Measurements from ENCODE around the gene APBA3.

APBA3 gene

DNA sequence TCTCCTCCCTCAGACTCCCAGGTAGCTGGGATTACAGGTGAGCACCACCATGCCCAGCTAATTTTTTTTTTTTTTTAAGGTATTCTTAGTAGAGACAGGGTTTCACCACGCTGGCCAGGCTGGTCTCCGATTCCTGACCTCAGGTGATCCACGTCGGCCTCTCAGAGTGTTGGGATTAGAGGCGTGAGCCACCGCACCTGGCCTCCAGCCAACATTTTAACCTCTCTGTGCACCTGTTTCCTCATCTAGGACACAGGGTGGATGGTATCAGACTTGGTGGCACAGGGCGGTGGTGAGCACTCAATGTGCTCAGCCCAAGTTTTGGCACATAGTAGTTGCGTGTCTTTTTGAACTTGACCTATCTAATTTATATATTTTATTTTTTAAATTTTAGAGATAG lies 12.5 kb downstream of the APBA3 start:
- no peak for DNase-seq (ENCODE audit: low spot score)

DNA sequence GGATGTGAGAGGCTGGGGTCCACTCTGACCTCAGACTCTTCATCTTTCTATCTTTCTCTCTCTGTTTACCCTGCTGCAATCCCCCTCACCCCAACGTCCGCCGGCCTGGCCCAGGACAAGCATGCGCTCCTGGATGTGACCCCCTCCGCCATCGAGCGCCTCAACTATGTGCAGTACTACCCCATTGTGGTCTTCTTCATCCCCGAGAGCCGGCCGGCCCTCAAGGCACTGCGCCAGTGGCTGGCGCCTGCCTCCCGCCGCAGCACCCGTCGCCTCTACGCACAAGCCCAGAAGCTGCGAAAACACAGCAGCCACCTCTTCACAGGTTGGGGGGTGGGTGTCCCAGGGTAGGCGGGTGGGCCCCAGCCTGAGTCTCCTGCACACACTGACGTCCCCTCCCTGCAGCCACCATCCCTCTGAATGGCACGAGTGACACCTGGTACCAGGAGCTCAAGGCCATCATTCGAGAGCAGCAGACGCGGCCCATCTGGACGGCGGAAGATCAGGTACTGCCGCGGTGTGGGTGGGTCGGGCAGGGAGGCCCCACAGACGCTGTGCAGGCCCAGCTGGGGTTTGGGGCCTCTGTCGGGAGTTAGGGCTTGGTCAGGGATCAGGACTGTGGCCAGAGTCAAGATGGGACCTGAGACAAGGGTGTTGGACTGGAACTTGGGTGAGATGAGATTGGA lies 15.0 kb downstream of the APBA3 start:
- DNase-seq (ENCODE audit: low spot score), result no peak

DNA sequence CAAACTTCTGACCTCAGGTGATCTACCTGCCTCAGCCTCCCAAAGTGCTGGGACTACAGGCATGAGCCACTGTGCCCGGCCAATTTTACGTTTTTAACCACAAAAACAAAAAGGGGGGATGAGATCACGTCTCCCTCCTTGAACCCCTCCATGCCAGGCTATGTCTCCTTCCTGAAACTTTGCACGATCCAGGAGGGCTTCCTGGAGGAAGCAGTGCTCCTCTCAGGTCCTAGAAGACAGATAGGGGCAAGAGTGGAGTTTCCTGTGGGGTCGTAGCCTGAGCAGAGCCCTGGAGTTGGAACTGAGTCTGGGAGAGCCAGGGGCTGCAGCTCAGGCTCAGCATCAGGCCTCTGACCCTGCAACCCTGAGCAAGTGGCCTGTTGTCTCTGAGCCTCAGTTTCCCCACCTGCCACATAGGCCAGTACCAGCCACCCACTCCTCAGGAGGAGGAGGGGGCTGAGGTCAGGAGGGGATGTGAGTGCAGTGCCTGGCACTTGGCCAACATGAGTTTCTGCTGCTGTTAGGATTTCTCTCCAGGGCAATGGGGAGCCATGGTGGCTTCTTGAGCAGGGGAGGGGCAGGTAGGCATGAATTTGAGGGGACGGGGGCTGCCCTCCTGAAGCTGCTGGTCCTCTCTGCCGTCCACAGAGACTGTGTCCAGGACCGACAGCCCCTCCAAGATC lies 16.0 kb downstream of the APBA3 start:
- no peak for DNase-seq (ENCODE audit: low spot score)

DNA sequence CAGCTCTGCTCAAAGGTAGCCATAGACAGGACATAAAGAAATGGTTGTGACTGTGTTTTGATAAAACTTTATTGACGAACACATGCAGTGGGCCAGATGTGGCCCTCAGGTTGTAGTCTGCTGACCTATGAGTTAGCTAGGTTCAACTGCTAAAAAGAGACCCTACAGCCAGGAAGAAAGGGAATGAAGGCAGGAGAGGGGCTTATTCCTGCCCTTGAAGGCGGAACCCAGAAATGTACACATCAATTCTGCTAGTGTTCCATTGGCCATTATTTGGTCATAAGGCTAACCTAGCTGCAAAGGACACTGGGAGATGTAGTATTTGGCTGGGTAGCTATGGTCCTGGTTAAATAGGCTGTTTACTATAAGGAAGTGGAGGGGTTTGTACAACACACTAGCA lies 18.0 kb downstream of the APBA3 start:
- no peak for DNase-seq (ENCODE audit: low spot score)

DNA sequence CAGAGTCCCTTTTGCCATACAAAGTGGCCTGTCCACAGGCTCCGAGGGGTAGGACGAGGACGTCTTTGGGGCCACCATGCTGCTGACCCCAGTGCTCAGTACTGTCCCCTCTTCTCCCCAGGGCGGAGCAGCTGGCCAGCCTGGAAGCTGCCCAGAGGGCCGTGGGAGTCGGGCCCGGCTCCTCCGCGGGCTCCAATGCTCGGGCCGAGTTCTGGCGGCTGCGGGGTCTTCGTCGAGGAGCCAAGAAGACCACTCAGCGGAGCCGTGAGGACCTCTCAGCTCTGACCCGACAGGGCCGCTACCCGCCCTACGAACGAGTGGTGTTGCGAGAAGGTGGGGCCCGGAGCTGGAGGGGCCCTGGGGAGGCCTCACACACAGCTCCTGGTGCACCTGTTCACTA lies 21.1 kb downstream of the APBA3 start:
- DNase-seq (ENCODE audit: low spot score), result no peak

DNA sequence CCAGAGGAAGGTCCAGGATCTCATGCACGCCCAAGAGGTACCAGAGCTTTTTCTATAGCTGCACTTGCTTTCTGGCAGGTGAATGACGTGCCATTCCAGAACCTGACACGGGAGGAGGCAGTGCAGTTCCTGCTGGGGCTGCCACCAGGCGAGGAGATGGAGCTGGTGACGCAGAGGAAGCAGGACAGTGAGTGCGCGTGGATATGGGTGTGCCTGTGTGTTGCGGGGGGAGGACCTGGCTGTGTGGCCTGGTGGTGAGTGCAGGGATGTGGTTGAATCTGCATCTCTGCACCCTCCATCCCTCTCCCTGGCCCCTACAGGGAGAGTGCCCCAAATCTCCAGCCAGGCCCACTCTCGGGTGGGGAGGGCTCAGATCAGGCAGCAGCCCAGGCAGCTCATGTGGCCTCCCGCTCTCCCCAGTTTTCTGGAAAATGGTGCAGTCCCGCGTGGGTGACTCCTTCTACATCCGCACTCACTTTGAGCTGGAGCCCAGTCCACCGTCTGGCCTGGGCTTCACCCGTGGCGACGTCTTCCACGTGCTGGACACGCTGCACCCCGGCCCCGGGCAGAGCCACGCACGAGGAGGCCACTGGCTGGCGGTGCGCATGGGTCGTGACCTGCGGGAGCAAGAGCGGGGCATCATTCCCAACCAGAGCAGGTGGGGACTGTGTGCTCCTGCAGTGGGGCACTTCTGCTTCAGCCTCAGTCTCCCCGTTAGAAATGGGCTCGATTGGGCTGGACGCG lies 22.8 kb downstream of the APBA3 start:
- no peak for DNase-seq (ENCODE audit: low spot score)

DNA sequence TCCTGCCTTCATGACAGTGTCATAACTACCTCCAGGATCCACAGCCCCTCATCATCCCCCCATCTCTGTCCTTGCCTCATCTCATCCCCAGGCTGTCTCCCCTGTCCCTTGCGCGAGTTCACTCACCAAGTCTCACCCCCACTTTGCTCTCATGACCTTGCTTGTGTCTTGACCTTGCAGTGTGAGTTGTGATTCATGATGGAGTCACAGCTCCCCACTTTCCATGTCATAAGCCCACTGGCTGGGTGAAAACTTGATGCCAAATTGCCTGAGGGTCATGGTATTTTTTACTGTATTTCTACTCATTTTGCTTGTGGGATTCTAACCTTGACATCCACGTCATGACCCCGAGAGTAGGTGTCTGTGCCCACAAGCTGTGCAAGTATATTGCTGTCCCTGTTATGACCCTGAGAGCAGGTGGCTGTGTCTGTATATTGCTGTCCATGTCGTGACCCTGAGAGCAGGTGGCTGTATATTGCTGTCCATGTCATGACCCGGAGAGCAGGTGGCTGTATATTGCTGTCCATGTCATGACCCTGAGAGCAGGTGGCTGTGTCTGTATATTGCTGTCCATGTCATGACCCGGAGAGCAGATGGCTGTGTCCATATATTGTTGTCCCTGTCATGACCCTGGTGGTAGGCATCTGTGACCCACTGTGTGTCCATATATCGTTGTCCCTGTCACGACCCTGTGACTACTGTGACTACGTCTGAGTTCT lies 23.8 kb downstream of the APBA3 start:
- no peak for DNase-seq (ENCODE audit: low spot score)

DNA sequence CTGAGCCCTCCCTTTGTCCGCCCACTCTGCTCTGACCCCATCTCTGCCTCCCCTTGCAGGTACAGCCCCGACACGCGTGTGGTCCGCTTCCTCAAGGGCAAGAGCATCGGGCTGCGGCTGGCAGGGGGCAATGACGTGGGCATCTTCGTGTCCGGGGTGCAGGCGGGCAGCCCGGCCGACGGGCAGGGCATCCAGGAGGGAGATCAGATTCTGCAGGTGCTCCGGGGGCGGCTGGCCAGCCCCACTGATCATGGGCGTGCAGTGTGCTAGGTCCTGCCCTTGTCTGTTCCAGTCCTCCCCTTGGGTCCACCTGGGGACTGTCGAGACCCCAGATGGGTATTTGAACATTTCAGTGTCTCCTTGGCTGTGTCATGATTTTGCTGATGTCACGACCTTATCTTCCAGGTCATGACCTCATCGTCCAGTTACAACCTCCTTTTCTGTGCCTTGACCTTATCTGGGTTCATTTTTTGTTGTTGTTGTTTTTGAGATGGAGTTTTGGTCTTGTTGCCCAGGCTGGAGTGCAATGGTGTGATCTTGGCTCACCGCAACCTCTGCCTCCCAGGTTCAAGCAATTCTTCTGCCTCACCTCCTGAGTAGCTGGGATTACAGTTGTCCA lies 25.3 kb downstream of the APBA3 start:
- DNase-seq (ENCODE audit: low spot score), result no peak

DNA sequence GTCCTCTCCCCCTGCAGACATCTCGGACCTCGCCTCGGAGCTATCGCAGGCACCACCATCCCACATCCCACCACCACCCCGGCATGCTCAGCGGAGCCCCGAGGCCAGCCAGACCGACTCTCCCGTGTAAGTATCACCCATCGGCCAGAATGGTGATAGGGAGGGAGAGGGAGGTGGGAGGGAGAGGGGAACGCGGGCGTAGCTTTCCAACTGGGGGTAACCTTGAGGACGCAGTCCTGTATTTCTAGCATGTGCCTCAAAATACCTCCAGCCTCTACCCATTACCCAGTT lies 27.2 kb downstream of the APBA3 start:
- no peak for DNase-seq (ENCODE audit: low spot score)

DNA sequence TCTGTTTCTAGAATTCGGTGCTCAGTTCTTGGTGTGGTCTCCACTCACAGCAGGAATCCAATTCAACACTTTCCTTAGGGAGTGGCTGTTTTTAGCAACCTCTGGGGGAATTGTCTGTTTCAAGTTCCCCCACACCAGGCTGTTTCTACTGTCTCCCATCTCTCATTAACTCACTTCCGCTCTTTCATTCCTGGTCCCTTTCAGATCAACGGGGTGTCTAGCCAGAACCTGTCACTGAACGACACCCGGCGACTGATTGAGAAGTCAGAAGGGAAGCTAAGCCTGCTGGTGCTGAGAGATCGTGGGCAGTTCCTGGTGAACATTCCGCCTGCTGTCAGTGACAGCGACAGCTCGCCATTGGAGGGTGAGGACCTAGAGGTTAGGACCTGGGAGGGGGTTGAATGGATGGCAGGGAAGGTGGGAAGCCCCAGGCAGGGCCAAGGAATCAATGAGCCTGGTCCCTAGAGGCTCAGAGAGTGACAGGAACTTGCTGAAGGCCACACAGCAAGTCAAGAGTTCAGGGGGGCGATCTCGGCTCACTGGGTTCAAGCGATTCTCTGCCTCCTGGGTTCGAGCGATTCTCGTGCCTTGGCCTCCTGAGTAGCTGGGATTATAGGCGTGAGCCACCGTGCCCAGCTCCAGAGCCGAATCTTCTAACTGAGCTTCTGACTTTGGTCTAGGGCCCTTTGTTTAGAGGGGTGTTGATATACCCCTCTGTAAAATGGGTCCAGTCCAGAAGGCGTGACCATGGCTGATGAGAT lies 27.8 kb downstream of the APBA3 start:
- no peak for DNase-seq (ENCODE audit: low spot score)

DNA sequence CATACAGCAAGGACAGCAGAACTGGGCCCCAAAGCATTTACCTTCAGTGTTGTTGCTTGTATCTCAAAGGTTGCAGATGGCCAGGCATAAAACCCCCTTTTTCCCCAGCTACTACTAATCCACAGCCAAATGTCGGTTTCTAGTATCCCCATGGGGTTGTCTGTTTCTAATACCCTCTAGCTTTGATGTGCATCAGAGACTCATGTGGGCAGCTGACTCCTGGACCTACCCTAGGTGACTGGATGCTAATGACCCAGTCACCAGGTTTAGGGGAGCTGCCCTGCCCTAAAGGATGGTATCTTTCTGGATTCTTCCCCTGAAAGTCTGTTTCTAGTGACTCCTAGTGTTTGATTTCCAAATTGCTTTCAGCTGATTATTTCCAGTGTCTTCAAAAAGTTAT lies 29.4 kb downstream of the APBA3 start:
- no peak for DNase-seq (ENCODE audit: low spot score)

DNA sequence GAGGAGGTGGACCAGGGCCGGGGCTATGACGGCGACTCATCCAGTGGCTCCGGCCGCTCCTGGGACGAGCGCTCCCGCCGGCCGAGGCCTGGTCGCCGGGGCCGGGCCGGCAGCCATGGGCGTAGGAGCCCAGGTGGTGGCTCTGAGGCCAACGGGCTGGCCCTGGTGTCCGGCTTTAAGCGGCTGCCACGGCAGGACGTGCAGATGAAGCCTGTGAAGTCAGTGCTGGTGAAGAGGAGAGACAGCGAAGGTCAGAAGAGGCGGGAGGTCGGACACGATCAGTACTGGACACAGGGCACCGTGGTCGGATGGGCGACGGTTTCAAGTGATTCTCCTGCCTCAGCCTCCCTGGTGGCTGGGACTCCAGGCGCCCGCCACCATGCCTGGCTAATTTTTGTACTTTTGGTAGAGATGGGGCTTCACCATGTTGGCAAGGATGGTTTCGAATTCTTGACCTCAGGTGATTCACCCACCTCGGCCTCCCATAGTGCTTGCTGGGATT lies 31.0 kb downstream of the APBA3 start:
- DNase-seq (ENCODE audit: low spot score), result no peak

DNA sequence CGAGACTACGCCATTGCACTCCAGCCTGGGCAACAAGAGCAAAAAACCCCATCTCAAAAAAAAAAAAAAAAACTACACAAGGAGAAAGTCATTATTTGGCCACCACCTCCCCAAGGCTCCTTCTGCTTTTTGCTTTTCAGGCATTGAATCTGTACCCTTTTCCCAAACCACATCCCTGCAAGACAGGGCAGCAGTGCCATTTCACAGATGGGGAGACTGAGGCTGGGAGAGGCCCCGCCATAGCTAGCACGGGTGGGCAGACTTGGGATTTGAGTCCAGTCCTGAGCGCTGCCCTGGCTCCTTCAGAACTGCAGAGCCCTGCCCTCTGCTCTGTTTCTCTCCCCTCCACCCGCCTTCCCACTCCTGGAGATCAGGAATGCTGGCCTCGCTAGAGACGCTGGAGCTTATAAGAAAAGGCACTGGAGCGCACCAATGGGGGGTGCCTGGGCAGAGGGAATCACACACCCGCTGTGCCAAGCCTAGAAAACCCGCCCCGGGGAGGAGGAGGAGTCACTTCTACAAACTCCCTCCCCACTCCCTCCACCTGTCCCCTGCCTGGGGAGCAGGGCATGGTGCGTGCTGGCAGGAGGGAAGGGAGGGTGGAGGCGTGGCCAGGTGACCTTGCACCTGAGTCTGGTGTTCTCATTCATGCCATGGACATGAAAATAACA lies 35.7 kb downstream of the APBA3 start:
- no peak for DNase-seq (ENCODE audit: low spot score)

DNA sequence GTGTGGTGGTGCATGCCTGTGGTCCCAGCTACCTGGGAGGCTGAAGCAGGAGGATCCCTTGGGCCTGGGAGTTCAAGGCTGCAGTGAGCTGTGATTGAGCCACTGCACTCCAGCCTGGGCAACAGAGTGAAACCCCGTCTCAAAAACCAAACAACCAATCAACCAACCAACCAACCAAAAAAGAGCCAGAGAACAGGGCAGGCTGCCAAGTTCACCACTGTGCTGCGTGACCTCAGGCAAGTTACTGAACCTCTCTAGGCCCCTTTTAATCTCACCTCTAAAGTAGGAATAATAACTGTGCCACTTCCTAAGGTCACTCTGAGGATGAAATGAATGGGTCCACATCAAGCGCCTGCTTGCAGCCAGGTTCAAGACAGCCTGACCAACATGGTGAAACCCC lies 36.4 kb downstream of the APBA3 start:
- no peak for DNase-seq (ENCODE audit: low spot score)

DNA sequence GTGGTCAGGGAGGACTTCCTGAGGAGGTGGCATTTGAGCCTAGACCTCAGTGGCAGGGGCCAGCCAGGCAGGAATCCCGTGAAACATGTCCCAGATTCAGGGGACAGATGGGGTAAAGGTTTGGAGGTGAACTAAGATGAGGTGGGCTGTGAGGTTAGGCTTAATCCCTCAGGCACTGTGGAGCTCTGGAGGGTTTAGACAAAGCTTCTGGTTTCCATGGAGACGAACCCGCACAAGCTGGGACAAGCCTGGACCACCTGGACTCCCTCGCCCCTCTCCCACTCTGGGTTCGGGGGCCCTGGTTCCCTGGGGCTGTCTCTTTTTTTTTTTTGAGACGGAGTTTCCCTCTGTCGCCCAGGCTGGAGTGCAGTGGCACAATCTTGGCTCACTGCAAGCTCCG lies 37.6 kb downstream of the APBA3 start:
- no peak for DNase-seq (ENCODE audit: low spot score)

DNA sequence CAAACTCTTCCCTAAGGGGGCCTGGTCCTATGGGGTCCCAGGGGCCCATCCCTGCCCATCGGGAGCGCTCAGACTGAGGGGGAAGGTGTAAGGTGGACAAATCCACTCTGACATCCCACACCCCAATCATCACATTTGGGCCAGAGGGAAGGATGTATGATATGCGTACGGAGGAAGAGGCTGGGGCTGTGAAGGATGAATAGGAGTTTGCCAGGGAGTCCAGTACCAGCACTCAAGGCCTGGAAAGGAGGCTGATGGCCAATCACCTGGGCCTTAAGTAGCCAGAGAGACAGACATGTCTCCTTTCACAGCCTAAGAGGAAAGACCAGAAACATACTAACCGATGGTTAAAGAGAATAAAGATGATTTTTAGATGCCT lies 38.4 kb downstream of the APBA3 start:
- DNase-seq (ENCODE audit: low spot score), result no peak

DNA sequence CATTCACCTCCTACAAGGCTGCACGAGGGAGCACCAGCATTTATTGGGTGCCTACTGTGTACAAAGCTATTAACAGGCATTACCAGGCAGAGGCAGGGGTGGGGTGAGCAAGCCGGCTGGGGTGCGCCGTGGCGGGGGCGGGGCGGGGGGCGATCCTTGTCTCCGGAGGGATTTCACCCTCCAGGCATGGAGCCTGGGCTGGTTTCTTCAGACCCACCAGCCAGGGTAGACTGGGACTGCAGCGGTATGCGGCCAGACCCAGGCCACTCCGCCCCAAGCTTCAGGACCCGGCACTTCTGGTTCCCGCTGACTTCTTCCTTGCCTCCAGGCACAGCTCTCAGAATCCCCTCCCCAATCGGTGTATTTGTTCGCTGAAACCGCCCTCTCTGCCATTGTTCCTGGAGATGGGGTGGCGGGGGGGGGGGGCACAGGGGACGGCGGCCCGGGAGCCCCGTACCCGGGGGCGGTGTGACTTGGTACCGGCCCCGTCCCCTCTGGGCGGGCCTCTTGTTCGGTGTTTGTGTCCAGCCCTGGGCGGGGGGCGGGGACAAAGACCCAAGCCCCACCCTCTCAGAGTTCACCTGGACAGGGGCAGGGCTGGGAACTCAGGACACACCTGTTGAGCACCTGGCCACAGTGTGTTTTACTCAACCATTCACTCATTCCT lies 38.9 kb downstream of the APBA3 start:
- DNase-seq (ENCODE audit: low spot score), result no peak

DNA sequence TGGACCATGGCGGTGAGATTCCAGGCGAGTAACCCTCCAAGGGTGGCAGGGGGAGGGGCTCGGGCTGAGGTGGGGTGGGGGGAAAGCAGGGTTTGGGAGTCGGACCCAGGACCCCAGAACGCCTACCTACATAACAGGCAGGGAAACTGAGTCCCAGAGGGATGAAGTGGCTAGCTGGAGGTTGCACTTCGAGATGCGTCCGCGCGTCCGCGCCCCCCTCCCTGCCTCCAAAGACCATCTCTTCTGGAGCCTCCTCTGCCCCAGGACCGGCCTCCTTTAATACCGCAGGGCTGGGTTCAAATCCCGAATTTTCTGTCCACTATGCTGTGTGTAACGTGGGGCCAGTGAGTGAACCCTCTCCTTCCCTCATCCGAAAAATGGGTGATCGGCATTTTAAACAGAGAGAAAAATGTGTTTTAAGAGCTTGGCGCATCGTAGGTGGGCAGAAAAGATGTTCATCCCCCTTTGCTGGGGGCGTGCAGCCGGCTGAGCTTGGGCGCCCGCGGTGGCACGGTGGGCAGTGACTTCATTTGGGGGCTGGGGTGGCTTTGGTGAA lies 39.5 kb downstream of the APBA3 start:
- no peak for DNase-seq (ENCODE audit: low spot score)

DNA sequence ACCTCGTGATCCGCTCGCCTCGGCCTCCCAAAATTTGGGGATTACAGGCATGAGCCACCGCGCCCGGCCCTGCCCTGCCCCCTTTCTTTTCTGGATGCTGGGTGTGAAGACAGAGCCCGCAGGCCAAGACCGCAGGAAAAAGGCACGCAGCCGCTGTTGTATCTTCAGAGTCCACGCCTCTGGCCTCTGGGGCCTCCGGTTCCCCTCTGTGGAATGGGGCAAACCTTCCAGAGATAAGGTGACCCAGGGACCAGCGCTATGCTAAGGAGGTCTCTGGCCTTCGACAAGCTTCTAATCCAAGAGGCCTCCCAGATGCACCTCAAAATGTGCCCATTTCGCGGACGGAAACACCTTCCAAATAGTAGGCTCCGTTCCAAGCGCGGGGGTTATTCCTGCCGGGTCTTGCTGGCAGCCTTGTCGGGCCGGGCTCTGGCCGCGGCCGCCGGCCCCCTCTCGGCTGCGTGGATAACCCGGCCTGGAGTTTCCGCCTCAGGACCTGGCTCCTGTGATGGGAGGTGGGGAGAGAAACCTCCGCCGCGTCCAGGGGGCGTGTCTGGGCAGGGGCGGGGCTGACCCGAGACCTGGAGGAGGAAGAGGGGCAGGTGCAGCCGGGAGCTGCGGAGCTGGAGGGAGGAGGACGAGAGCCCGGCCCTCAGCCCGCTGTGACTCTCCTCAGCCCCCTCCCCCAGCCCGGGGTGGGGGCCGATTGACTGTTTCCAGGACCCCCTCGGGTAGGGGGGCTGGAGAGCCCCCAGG lies 40.2 kb downstream of the APBA3 start:
- no peak for DNase-seq (ENCODE audit: low spot score)

All from hematopoietic multipotent progenitor cell treated with erythropoietin and hydrocortisone succinate and interleukin-3 and kit ligand, for 17 days (in vitro differentiated cells).